Chondrocyte (in vitro differentiated cells): ENCODE measurements around the gene FIGLA. TPM values are rescaled to one million over a fixed set of nuclear protein-coding genes. Genes with fewer than 3 reads are reported as not detected.
"Not testable (repeated sequence)": the region's sequence is repeated elsewhere in the genome, so short reads cannot be mapped to it uniquely, and the experiment has no call there.

ENCODE experiments used
- DNase-seq: peaks from one replicate; pipeline ENCODE4 v3.0.0; 2021; ENCODE audit warnings: mixed read lengths, low spot score
- H3K27ac Mint-ChIP-seq: one replicate; pipeline ENCODE4 v1.8.0; 2021; ENCODE audit warnings: mild to moderate bottlenecking, moderate library complexity, mixed read lengths; ENCODE audit not compliant: unreplicated experiment
- H3K27me3 Mint-ChIP-seq: 2 replicates; pipeline ENCODE4 v1.8.0; 2021; ENCODE audit warnings: low read depth, mixed read lengths
- H3K36me3 Mint-ChIP-seq: 2 replicates; pipeline ENCODE4 v1.8.0; 2021; ENCODE audit warnings: low read depth, mixed read lengths
- H3K4me1 Mint-ChIP-seq: 2 replicates; pipeline ENCODE4 v1.8.0; 2021; ENCODE audit warnings: low read depth, mild to moderate bottlenecking, mixed read lengths
- H3K4me3 Mint-ChIP-seq: one replicate; pipeline ENCODE4 v1.8.0; 2021; ENCODE audit warnings: mild to moderate bottlenecking, moderate library complexity, mixed read lengths; ENCODE audit not compliant: unreplicated experiment
- H3K9me3 Mint-ChIP-seq: 2 replicates; pipeline ENCODE4 v1.8.0; 2021; ENCODE audit warnings: low read depth, mixed read lengths
- CTCF ChIP-seq: fragments of 200-600 bp; sonication (generic); IDR thresholded peaks from 2 replicates; pipeline ENCODE4 v1.5.0; 2021; ENCODE audit warnings: antibody characterized with exemption, mild to moderate bottlenecking, moderate library complexity
- total RNA-seq: library from RNA; stranded (reverse); gene quantifications from 3 replicates; pipeline ENCODE4 v1.2.1, GENCODE V29; 2021

Gene FIGLA
- total RNA-seq, 1 donor from 2014 or later, result not detected

- Mint-ChIP-seq H3K27me3 (peaks cover 20% of the 10 kb centered on the region), H3K27ac (no peak overlapping the region), H3K36me3 (no peaks in the 10 kb centered on the region), H3K4me1 (no peaks in the 10 kb centered on the region), H3K9me3 (peaks cover 3% of the 10 kb centered on the region), H3K4me3 (no peak overlapping the region)
- DNase-seq, result no peak
- TF ChIP-seq CTCF, result no peak
Observed at GRCh38 chr2:70745276-70745825, 45.1 kb downstream of the FIGLA start.

- TF ChIP-seq CTCF, result no peak
- H3K4me3 Mint-ChIP-seq, result no peak overlapping the region
- H3K36me3 Mint-ChIP-seq, result no peaks in the 10 kb centered on the region
- DNase-seq, result no peak
- H3K27ac Mint-ChIP-seq, result no peak overlapping the region
- H3K4me1 Mint-ChIP-seq, result no peaks in the 10 kb centered on the region
- peaks cover 3% of the 10 kb centered on the region for H3K9me3 Mint-ChIP-seq
- peaks cover 16% of the 10 kb centered on the region for H3K27me3 Mint-ChIP-seq
Observed at GRCh38 chr2:70744397-70744796, 46.0 kb downstream of the FIGLA start.

GRCh38 chr2:70743677-70744076 lies 46.8 kb downstream of the FIGLA start:
- Mint-ChIP-seq H3K27me3 (peaks cover 21% of the 10 kb centered on the region), H3K4me3 (no peak overlapping the region), H3K4me1 (no peaks in the 10 kb centered on the region), H3K27ac (no peak overlapping the region), H3K9me3 (peaks cover 3% of the 10 kb centered on the region), H3K36me3 (no peaks in the 10 kb centered on the region)
- TF ChIP-seq CTCF, result no peak
- DNase-seq, result no peak

DNA sequence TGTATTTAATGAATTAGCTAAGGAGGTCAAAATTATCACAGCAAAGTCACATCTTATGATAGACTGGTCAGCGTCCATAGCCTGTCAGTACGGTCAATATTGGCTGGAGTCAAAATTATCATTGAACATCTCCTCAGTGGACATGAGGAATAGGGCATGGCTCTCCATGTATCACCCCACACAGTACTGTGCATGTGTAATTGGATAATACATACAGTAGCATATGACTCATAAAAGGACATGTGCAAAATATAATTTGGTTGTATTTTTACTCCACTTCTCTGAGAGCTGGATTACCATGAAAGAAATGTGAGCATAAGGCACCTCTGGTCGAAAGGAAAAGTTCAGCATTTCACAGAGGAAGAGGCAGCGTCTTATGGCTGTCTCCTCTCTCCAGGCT lies 47.4 kb downstream of the FIGLA start:
- H3K27me3 Mint-ChIP-seq, result peaks cover 22% of the 10 kb centered on the region
- H3K4me3 Mint-ChIP-seq, result no peak overlapping the region
- no peaks in the 10 kb centered on the region for H3K4me1 Mint-ChIP-seq
- H3K36me3 Mint-ChIP-seq, result no peaks in the 10 kb centered on the region
- no peak for TF ChIP-seq CTCF
- peaks cover 3% of the 10 kb centered on the region for H3K9me3 Mint-ChIP-seq
- DNase-seq, result no peak
- no peak overlapping the region for H3K27ac Mint-ChIP-seq

DNA sequence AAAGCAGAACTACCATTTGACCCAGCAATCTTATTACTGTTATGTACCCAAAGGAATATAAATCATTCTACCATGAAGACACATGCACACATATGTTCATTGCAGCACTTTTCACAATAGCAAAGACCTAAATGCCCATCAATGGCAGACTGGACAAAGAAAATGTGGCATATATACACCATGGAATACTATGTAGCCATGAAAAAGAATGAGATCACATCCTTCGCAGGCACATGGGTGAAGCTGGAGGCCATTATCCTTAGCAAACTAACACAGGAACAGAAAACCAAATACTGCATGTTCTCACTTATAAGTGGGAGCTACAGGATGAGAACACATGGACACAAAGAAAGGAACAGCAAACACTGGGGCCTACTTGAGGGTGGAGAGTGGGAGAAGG lies 51.0 kb downstream of the FIGLA start:
- H3K4me1 Mint-ChIP-seq, DNase-seq, H3K4me3 Mint-ChIP-seq, H3K27ac Mint-ChIP-seq, H3K9me3 Mint-ChIP-seq, H3K36me3 Mint-ChIP-seq: not testable (repeated sequence)
- H3K27me3 Mint-ChIP-seq, result peaks cover 30% of the 10 kb centered on the region

GRCh38 chr2:70738159-70738558 lies 52.3 kb downstream of the FIGLA start:
- H3K36me3 Mint-ChIP-seq, result no peaks in the 10 kb centered on the region

More at GRCh38 chr2:70738159-70738558, 52.3 kb downstream of the FIGLA start:
- no peaks in the 10 kb centered on the region for H3K4me1 Mint-ChIP-seq
- no peak overlapping the region for H3K27ac Mint-ChIP-seq
- peaks cover 2% of the 10 kb centered on the region for H3K9me3 Mint-ChIP-seq
- H3K4me3 Mint-ChIP-seq, result no peak overlapping the region
- H3K27me3 Mint-ChIP-seq, result peaks cover 37% of the 10 kb centered on the region
- no peak for DNase-seq
- TF ChIP-seq CTCF, result no peak
